ENCODE data around the gene TM2D3. TPM values are rescaled to one million over a fixed set of nuclear protein-coding genes. Genes with fewer than 3 reads are reported as not detected.

The TM2D3 gene
- total and polyA plus RNA-seq, 10 of the 15 experiments (the other 5 are each of a cell fraction or from before 2014, with no cell fraction given) = 28.3 to 84.5 (median 45.0) TPM

DNA sequence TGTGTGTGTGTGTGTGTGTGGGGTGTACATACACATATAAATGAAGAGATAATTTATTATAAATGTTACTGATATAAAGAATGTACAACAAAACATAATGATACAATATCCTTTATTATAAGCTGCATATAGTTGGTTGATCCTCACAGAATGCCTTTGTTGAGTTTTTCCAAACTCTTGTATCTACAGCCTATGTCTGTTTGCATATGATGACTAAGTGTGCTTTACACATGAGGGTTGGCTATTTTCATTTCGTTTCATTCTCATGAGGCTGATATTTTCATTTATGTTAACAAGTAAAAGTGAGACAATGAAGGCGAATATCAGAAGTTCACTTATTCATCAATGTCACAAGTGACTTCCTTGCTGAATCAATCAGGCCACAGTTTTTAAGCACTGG is 45.1 kb downstream of the TM2D3 start:
- no peak for FAIRE-seq
- no peak overlapping the region for H3K4me2 ChIP-seq (ENCODE audit: control insufficient read depth, insufficient read depth)
- H3K27ac ChIP-seq (ENCODE audit: control insufficient read depth, insufficient read depth) = no peak overlapping the region
- H3K27me3 ChIP-seq (replicated peaks in 1 of 2; ENCODE audit: control insufficient read depth in 2 of 2, insufficient read depth in 2 of 2, low read length in 1 of 2) = no peaks in the 10 kb centered on the region; a peak in 1 of 4 replicates
- H2AFZ ChIP-seq (ENCODE audit: control insufficient read depth, low read depth, low read length) = no peak overlapping the region
- no peak overlapping the region for H3K4me3 ChIP-seq
- TF ChIP-seq RAD51 (IDR thresholded peaks at IDR 0.05) (no peak), ASH2L (IDR thresholded peaks at IDR 0.05; ENCODE audit: borderline replicate concordance, low read depth) (no peak), POLR2A (IDR thresholded peaks at IDR 0.05; ENCODE audit: low read depth, low read length) (no peak), RAD21 (IDR thresholded peaks at IDR 0.05; ENCODE audit: insufficient read depth, low read depth, low read length) (no peak), EP300 (IDR thresholded peaks at IDR 0.05; ENCODE audit: borderline replicate concordance in 1 of 2, control insufficient read depth in 1 of 2, low read depth in 2 of 2, low read length in 2 of 2) (no peak), CHD1 (IDR thresholded peaks at IDR 0.05; ENCODE audit: low read depth, low read length) (no peak), RB1 (IDR thresholded peaks at IDR 0.05; ENCODE audit: borderline replicate concordance) (no peak), SUZ12 (IDR thresholded peaks at IDR 0.05; ENCODE audit: unreplicated experiment) (no peak), RBBP5 (conservative IDR thresholded peaks at IDR 0.05) (no peak), YBX1 (IDR thresholded peaks at IDR 0.05) (no peak), CHD2 (IDR thresholded peaks at IDR 0.05; ENCODE audit: borderline replicate concordance, low read depth, low read length) (no peak), IRF4 (IDR thresholded peaks at IDR 0.05; ENCODE audit: low read depth, low read length) (no peak), EGR1 (IDR thresholded peaks at IDR 0.05; ENCODE audit: borderline replicate concordance in 1 of 2, low read depth in 2 of 2, low read length in 2 of 2) (no peak), SMARCA5 (IDR thresholded peaks at IDR 0.05) (no peak), HDAC2 (IDR thresholded peaks at IDR 0.05) (no peak), CBFB (IDR thresholded peaks at IDR 0.05; ENCODE audit: low read depth) (no peak), JUNB (IDR thresholded peaks at IDR 0.05) (no peak)
- TF ChIP-seq, protein P1, sequence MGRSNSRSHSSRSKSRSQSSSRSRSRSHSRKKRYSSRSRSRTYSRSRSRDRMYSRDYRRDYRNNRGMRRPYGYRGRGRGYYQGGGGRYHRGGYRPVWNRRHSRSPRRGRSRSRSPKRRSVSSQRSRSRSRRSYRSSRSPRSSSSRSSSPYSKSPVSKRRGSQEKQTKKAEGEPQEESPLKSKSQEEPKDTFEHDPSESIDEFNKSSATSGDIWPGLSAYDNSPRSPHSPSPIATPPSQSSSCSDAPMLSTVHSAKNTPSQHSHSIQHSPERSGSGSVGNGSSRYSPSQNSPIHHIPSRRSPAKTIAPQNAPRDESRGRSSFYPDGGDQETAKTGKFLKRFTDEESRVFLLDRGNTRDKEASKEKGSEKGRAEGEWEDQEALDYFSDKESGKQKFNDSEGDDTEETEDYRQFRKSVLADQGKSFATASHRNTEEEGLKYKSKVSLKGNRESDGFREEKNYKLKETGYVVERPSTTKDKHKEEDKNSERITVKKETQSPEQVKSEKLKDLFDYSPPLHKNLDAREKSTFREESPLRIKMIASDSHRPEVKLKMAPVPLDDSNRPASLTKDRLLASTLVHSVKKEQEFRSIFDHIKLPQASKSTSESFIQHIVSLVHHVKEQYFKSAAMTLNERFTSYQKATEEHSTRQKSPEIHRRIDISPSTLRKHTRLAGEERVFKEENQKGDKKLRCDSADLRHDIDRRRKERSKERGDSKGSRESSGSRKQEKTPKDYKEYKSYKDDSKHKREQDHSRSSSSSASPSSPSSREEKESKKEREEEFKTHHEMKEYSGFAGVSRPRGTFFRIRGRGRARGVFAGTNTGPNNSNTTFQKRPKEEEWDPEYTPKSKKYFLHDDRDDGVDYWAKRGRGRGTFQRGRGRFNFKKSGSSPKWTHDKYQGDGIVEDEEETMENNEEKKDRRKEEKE (IDR thresholded peaks at IDR 0.05) = no peak
- TF ChIP-seq, protein P2, sequence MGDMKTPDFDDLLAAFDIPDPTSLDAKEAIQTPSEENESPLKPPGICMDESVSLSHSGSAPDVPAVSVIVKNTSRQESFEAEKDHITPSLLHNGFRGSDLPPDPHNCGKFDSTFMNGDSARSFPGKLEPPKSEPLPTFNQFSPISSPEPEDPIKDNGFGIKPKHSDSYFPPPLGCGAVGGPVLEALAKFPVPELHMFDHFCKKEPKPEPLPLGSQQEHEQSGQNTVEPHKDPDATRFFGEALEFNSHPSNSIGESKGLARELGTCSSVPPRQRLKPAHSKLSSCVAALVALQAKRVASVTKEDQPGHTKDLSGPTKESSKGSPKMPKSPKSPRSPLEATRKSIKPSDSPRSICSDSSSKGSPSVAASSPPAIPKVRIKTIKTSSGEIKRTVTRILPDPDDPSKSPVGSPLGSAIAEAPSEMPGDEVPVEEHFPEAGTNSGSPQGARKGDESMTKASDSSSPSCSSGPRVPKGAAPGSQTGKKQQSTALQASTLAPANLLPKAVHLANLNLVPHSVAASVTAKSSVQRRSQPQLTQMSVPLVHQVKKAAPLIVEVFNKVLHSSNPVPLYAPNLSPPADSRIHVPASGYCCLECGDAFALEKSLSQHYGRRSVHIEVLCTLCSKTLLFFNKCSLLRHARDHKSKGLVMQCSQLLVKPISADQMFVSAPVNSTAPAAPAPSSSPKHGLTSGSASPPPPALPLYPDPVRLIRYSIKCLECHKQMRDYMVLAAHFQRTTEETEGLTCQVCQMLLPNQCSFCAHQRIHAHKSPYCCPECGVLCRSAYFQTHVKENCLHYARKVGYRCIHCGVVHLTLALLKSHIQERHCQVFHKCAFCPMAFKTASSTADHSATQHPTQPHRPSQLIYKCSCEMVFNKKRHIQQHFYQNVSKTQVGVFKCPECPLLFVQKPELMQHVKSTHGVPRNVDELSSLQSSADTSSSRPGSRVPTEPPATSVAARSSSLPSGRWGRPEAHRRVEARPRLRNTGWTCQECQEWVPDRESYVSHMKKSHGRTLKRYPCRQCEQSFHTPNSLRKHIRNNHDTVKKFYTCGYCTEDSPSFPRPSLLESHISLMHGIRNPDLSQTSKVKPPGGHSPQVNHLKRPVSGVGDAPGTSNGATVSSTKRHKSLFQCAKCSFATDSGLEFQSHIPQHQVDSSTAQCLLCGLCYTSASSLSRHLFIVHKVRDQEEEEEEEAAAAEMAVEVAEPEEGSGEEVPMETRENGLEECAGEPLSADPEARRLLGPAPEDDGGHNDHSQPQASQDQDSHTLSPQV (IDR thresholded peaks at IDR 0.05) = no peak
- ChIA-PET SMC1A (ENCODE audit: uncharacterized antibody, unreplicated experiment) (no interaction called here), POLR2A (no interaction called here), RAD21 (ENCODE audit: unreplicated experiment) (no interaction called here), CTCF (interaction anchor here (1.1 kb wide), 1 partner anchor 307 kb away, joined by 3 read pairs; no protein-coding TSS in a partner anchor)
- H3K9me3 ChIP-seq (replicated peaks; ENCODE audit: control insufficient read depth, insufficient read depth, low read length) = no peaks in the 10 kb centered on the region; the same call in 2 of the 3 replicates
- ATAC-seq = no peak
- H3K79me2 ChIP-seq (ENCODE audit: control insufficient read depth, insufficient read depth, low read length) = no peaks in the 10 kb centered on the region
- DNase-seq (ENCODE audit: low read depth, low spot score) = no peak
- no peaks in the 10 kb centered on the region for H3K4me1 ChIP-seq (ENCODE audit: control insufficient read depth, insufficient read depth, low read length)
- no TSS peak for BruUV-seq (replicated peaks)
- H4K20me1 ChIP-seq (ENCODE audit: control insufficient read depth, insufficient read depth) = no peaks in the 10 kb centered on the region
- H3K36me3 ChIP-seq (ENCODE audit: control insufficient read depth in 2 of 2, insufficient read depth in 2 of 2, low read length in 1 of 2) = no peaks in the 10 kb centered on the region
- in situ Hi-C loops (cut with MboI) (no loop called here), intact Hi-C loops (cut with micrococcal nuclease; ENCODE audit: unreplicated experiment) (no loop called here)
- 30% methylated on average over 2 of the region's 2 CpGs for whole genome bisulfite sequencing (ENCODE audit: insufficient coverage, insufficient replicate concordance, low lambda C conversion rate, missing lambda C conversion rate)
- H3K9ac ChIP-seq (ENCODE audit: control insufficient read depth, insufficient read depth, low read length) = no peak overlapping the region
